SKM-1 (cell line): ENCODE results near the gene RAB17.

Experiments
- DNase-seq: peaks from one replicate; lab custom pipeline; 2025; ENCODE audit not compliant: unreplicated experiment; lab: John Stamatoyannopoulos, UW

RAB17 gene

GRCh38 chr2:237565974-237566373, 24.6 kb downstream of the RAB17 start:
- DNase-seq: no peak

GRCh38 chr2:237564526-237565131, 25.9 kb downstream of the RAB17 start:
- no peak for DNase-seq

DNA sequence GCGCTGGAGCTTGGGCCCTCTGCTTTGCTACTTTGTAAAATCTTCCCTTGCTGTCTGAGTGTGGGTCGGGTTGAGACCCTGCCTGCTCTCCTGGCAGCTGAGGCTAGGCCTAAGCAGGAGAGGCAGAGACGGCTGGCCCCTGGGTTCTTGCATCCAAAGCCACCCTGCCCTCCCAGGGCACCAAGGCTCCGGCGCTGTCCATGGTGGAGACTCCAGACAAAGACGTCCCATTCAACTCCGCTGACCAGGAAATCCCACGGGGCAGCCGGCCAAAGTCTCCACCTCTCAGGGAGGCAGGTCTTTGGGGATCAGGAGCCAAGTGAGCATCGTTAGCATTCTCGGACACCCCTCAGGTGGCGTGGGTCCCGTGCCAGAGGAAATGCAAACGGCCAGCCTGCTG, 26.7 kb downstream of the RAB17 start:
- no peak for DNase-seq

DNA sequence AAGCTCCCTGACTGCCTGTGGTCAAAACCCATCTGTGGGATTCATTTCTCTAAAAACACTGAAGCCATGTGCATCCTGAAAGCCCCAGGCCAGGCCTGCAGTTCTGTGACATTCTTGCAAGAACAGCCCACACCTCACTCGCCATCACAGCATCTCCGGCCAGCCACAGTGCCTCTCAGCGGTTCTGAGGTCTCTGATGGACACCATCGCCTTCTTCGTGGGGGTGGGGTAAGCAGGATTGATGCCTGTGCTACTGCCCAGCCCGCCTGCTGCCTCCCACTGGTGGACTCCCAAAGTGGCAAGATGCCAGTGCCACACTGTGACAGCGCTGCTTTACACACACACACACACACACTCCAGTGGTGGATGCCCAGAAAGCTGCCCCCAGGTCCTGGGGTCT, 29.3 kb downstream of the RAB17 start:
- no peak for DNase-seq

DNA sequence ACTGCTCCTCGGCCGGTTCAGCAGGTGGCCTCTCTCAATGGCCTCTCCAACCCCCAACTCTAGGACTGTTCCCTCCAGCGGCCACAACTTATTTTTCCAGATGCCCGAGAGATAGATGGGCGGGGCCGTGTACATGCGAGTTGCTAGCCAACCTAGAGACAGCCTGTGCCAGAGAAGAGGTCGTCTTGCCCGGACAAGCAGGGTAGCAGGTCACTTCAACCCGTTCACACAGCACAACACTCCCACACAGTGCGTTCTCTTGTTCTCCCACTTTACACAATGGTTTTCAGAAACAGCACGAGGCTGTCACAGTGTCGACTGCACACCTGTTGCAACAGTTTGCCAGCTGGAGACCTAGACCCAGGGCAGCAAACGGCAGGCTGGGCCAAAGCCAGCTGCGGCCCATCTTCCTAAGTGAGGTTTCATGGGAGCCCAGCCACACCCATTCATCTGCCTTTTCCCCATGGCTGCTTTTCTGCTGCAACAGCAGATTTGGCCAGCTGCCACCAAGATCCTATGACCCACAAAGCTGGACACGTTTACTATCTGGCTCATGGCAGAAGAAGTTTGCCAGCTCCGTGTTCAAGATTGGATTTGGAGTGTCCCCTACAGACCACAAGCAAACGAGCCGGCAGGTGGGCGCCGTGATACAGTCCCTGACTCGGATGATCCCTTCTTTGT, 31.4 kb downstream of the RAB17 start:
- no peak for DNase-seq

- DNase-seq: no peak
These were observed 32.9 kb downstream of the RAB17 start for GRCh38 chr2:237557633-237558015.

DNA sequence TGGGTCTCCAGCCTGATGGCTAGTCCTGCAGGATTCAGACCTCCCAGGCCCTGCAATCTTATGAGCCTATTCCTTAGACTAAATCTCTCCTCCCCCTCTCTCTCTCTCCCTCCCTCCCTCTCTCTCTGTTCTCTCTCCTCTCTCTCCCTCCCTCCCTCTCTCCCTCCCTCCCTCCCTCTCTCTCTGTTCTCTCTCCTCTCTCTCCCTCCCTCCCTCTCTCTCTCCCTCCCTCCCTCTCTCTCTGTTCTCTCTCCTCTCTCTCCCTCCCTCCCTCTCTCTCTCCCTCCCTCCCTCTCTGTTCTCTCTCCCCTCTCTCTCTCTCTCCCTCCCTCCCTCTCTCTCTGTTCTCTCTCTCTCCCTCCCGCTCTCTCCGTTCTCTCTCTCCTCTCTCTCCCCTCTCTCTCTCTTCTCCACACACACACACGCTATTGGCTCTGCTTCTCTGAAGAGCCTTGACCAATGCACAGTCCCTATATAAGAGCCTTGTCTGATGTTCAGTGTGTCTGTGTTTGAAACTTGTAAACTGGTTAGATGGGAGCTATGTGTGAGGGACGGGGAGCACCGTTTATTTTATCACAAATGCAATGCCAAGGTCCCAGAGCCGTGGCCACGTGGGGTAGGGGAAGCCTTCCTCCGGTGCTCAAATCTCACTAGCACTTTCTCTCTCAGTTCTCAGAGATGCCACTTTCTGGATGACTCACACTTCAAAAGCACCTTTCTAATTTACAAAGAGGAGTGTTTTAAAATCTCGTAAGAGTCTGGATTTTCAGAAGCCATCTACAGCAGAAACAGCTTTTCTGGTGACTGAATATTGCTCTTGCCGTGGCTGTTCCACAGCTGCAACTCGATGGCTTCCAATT, 33.5 kb downstream of the RAB17 start:
- DNase-seq: no peak

- no peak for DNase-seq
These were observed 35.0 kb downstream of the RAB17 start for GRCh38 chr2:237555560-237555959.

DNA sequence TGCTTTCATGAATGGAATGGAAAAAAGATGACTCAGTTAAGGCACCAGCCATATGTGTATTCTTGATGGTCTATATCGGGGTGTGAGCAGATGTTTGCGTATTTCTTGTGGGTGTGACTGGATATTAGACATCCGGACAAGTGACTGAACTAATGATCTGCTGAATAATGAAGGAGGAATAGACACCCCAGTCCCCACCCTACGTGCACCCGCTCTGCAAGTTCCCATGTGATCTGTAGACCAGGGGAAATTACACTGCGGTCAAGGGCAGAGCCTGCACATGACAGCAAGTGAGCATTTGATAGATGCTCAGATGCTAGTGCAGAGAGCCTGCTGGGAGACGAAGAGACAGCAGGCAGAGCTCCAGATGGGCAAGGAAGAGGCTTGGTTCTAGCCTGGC, 36.6 kb downstream of the RAB17 start:
- DNase-seq: no peak

DNA sequence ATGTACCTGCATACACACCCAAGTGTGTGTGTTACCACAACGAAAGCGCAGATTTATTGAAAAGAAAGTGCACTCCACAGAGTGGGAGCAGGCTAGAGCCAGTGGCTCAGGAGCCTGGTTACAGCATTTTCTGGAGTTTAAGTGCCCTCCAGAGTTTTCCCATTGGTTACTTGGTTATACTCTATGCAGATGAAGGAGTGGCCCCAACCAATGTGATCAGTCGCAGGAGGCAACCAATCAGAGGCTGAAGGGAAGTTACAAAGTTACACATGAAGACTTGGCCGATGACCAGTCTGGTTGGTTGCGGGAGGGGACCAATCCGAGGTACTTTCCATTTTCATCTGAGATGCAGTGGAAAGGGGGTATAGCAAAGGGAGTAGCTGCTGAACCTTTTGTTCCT, 37.6 kb downstream of the RAB17 start:
- no peak for DNase-seq

DNA sequence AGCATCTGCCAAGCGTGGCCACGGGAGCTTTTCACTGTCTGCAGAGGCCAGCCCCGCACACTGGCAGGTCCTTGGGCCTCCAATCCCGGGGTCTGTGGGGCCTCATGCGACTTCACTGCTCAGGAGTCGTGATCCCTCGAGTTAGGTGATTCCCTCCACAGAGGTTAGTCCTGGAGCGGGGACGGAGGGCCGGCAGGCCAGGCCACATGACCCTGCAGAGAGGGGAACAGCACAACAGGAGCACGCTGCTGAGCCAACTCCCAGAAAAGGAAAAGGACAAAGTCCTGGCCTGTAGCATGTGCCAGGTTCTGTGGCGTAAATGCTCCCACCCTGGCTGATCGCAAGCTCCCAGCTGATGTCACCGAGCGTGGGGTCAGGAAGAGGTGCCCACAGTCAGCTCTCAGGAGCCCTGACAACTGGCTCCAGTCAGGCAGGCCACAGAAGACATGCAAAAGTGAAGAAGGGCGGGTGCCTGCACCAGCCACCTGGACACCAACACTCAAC, 39.4 kb downstream of the RAB17 start:
- no peak for DNase-seq

- no peak for DNase-seq
These were observed 40.7 kb downstream of the RAB17 start for GRCh38 chr2:237549643-237550415.

DNA sequence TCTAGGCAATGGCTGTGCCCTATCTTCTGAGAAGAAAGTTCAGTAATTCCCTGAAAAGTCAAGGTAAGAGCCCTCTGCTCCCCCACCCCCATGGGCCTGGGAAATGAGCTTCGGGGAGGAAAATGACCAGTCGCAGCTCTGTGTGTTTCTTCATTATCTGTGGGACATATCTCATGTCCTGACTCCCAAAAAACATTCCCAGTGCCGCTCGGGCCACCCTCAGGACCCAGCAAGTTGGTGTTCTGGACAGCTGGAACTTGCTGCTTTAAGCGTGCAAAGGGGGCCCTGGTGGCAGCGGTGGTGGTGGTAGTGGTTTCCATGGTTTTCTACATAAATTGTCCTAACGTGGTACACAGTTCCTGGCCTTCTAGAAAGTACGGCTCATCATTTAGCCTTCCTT, 41.3 kb downstream of the RAB17 start:
- DNase-seq: no peak

DNA sequence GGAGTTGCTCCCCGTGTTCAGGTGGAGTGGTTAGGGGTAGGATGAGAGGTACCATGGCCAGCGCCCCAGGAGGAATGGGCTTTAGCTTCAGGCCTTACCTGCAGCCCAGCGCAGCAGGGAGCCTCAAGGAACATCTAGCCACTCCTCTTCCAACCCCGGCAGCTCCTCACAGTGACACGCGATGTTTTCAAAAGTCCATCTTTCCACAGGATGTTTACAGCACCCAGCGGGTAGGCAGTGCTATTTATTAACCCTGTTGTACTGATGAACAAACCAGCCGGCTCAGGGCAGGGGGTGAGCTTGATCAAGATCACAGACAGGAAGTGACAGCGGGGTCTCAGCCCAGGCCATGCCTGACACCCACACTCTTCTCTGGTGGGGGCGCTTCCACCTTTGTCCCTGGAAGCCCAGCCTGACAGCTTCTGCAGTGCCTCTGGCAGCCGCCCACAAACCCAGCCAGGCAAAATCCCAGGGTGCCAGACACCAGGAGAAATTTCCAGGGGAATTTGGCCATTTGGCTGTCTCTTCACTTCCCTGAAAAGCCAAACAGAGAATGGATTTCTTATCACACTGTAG, 42.6 kb downstream of the RAB17 start:
- no peak for DNase-seq

DNA sequence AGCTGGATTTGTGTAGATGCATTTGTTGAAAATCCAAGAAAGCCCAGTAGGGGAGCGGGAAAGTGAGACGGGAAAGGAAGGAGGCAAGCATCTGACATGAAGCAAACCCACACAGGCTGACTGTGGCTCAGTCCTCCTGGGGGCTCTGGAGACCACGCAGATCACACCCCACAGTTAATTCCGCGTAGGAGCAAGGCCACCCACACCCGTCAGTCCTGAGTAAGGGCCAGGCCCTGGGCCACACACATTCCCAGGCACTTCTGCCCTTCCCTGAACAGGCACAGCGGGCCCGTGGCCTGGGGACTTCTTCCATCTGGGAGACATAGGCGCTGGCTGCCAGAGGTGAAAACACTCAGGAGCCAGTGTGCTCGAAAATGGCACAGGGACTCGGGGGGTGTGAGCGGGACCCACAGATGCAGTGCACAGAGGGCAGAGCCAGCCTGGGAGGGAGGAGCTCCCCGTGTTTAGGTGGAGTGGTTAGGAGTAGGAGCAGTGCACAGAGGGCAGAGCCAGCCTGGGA, 43.6 kb downstream of the RAB17 start:
- DNase-seq: no peak

- DNase-seq: no peak
These were observed 44.3 kb downstream of the RAB17 start for GRCh38 chr2:237546040-237546875.

DNA sequence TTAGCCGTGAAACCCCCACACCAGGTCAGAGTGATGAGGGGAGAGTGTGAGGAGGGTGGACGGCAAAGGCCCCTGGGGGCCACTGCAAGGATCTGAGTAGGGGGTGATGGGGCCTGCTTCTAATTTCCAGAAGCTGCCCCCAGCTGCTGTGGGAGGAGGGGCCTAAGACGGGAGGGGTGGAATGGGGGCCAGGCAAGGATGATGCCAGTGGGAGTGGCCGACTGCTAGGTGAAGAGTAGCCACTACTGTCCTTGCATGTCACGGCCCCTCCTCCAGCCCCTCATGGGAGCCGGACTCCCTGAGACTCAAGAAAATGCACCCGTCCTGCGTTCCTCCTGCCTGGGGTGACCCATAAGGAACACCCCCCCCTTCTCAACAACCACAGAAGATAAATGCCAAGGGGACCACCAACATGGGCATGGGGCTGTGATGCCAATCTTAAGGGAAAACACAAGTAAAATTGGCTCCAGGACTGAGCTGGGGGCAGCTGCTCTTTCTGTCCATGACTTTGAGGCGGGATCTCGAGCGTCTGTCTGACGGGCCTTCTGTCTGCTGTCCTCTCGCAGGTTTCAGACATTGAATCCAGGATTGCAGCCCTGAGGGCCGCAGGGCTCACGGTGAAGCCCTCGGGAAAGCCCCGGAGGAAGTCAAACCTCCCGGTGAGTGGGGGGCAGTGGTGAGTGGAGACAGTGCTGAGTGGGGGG, 48.4 kb downstream of the RAB17 start:
- no peak for DNase-seq

GRCh38 chr2:237541243-237541642, 49.3 kb downstream of the RAB17 start:
- no peak for DNase-seq

DNA sequence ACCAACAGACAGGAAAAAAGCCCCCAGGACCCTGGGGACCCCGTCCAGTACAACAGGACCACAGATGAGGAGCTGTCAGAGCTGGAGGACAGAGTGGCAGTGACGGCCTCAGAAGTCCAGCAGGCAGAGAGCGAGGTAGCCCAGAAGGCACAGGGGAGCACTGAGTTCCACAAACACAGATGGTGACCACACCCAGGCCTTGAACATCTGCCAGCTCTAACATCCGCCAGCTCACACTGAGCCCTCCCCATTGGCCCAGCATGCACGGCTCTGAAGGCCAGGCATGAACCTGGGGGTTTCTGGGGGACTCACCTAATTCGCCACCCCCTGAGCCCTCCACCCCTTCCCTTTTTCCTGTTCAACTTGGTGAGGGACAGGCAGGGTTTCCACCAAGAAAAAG, 49.7 kb downstream of the RAB17 start:
- DNase-seq: no peak
